Measurements from ENCODE around the gene RABGAP1L.

The RABGAP1L gene

GRCh38 chr1:174998569-174999215, 839.4 kb downstream of the RABGAP1L start (continued):
- TF ChIP-seq ZBTB44 (tag by site-specific recombination; IDR thresholded peaks at IDR 0.05) (0 out of 2 replicates have a peak, but pooled peaks have one; percentile 20), ZNF211 (tag by site-specific recombination; IDR thresholded peaks at IDR 0.05; ENCODE audit: low read depth) (no peak), ZNF324 (tag by site-specific recombination; IDR thresholded peaks at IDR 0.05) (no peak), ZNF174 (tag by site-specific recombination; IDR thresholded peaks at IDR 0.05) (no peak), PBX3 (CRISPR knock-in tag; IDR thresholded peaks at IDR 0.05) (0 out of 2 replicates have a peak, but pooled peaks have one; percentile 20), ZNF549 (tag by site-specific recombination; IDR thresholded peaks at IDR 0.05) (no peak), ZNF488 (tag by site-specific recombination; IDR thresholded peaks at IDR 0.05) (no peak), ZNF362 (tag by site-specific recombination; IDR thresholded peaks at IDR 0.05) (0 out of 2 replicates have a peak, but pooled peaks have one; percentile 33), MYNN (tag by site-specific recombination; IDR thresholded peaks at IDR 0.05; ENCODE audit: borderline replicate concordance) (no peak), ZNF747 (tag by site-specific recombination; IDR thresholded peaks at IDR 0.05) (no peak), ZBTB8A (tag by site-specific recombination; IDR thresholded peaks at IDR 0.05) (no peak; the same call in 1 of the 2 replicates), KLF7 (tag by site-specific recombination; IDR thresholded peaks at IDR 0.05; ENCODE audit: borderline replicate concordance) (no peak), ZXDB (tag by site-specific recombination; IDR thresholded peaks at IDR 0.05) (no peak), ZNF214 (tag by site-specific recombination; IDR thresholded peaks at IDR 0.05; ENCODE audit: borderline replicate concordance) (no peak), ZNF660 (tag by site-specific recombination; IDR thresholded peaks at IDR 0.05) (peak; percentile 59; the same call in 1 of the 2 replicates), ZBTB17 (tag by site-specific recombination; IDR thresholded peaks at IDR 0.05) (no peak), ZNF701 (tag by site-specific recombination; IDR thresholded peaks at IDR 0.05) (no peak), ZNF670 (tag by site-specific recombination; IDR thresholded peaks at IDR 0.05; ENCODE audit: low read depth) (no peak), PRDM10 (tag by site-specific recombination; IDR thresholded peaks at IDR 0.05) (peak; percentile 50), ZNF311 (tag by site-specific recombination; IDR thresholded peaks at IDR 0.05; ENCODE audit: borderline replicate concordance) (no peak), KLF17 (tag by site-specific recombination; IDR thresholded peaks at IDR 0.05) (no peak), REPIN1 (tag by site-specific recombination; IDR thresholded peaks at IDR 0.05; ENCODE audit: low read depth) (no peak), ZIC2 (tag by site-specific recombination; IDR thresholded peaks at IDR 0.05) (no peak), KLF9 (tag by site-specific recombination; IDR thresholded peaks at IDR 0.05; ENCODE audit: low read depth) (no peak), PRDM4 (tag by site-specific recombination; IDR thresholded peaks at IDR 0.05) (no peak), ZNF610 (tag by site-specific recombination; IDR thresholded peaks at IDR 0.05; ENCODE audit: borderline replicate concordance) (no peak), ZNF184 (tag by site-specific recombination; IDR thresholded peaks at IDR 0.05) (no peak; the same call in 1 of the 2 replicates), ZNF596 (tag by site-specific recombination; IDR thresholded peaks at IDR 0.05) (no peak)

Measured in HEK293 (cell line).